ENCODE data around the gene KIAA0232. TPM values are rescaled to one million over a fixed set of nuclear protein-coding genes. Genes with fewer than 3 reads are reported as not detected.

Gene KIAA0232
- total and polyA plus RNA-seq, 2 experiments from 2014 or later = 27.4 to 28.7 TPM

DNA sequence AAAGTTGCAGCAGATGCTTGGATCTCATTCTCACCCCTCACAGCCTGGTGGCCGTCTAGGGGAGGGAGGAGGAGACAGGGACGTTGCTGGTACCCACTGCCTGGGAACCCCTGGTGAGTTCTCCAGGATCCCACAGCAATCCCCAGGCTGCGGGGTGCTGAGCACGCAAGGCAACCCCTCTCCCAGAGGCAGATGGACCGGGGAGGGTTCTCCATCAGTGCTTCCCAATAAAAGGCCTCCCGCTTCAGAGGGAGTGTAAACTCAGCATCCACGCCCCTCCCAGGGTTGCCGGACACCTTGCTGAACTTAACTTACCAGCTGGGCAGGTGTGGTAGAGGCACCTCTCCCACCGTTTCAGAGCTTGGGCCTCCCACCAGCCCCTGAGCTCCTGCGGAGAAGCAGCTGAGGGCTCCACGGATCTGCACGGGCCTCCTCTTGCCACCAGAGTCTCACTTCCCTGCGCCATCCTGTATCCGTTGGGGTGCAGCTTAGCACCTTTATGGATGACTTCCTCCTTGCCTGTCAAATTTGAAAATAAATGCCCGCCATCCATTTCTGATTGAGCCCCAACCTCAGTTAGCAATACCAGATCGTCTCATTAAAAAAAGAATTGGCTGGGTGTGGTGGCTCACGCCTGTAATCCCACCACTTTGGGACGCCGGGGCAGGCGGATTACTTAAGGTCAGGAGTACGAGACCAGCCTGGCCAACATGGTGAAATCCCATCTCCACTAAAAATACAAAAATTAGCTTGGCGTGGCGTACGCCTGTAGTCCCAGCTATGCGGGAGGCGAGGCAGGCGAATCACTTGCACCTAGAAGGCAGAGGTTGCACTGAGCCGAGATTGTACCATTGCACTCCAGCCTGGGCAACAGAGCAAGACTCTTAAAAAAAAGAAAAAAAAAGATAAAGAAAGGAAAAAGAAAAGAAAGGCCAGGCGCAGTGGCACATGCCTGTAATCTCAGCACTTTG is 112.3 kb downstream of the KIAA0232 start:
- no peaks in the 10 kb centered on the region for H3K9me3 ChIP-seq (ENCODE audit: low read depth)
- no peaks in the 10 kb centered on the region for H3K36me3 ChIP-seq
- no peak overlapping the region for H3K4me3 ChIP-seq
- TF ChIP-seq, protein P1, sequence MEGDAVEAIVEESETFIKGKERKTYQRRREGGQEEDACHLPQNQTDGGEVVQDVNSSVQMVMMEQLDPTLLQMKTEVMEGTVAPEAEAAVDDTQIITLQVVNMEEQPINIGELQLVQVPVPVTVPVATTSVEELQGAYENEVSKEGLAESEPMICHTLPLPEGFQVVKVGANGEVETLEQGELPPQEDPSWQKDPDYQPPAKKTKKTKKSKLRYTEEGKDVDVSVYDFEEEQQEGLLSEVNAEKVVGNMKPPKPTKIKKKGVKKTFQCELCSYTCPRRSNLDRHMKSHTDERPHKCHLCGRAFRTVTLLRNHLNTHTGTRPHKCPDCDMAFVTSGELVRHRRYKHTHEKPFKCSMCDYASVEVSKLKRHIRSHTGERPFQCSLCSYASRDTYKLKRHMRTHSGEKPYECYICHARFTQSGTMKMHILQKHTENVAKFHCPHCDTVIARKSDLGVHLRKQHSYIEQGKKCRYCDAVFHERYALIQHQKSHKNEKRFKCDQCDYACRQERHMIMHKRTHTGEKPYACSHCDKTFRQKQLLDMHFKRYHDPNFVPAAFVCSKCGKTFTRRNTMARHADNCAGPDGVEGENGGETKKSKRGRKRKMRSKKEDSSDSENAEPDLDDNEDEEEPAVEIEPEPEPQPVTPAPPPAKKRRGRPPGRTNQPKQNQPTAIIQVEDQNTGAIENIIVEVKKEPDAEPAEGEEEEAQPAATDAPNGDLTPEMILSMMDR (IDR thresholded peaks at IDR 0.05; ENCODE audit: low read depth, low read length) = no peak
- peaks cover 6% of the 10 kb centered on the region for H3K4me1 ChIP-seq (ENCODE audit: low read depth)
- DNase-seq (ENCODE audit: low read depth in 1 of 2, low spot score in 1 of 2) = no peak
- no peak overlapping the region for H3K27ac ChIP-seq
- H3K27me3 ChIP-seq = no peaks in the 10 kb centered on the region

DNA sequence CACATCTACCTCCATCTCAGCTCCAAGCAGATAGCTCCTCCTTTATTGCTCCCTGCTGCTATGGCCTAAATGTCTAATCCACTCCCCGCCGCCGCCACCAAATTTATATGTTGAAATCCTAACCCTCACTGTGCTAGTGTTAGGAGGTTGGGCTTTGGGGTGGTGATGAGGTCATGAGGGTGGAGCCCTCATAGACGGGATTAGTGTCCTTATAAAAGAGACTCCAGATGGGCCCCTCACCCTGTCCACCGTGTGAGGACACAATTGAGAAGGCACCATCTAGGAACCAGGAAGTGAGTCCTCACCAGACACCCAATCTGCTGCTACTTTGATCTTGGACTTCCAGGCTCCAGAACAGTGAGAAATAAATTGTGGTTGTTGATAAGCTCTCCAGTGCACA is 113.5 kb downstream of the KIAA0232 start:
- H3K27me3 ChIP-seq = no peaks in the 10 kb centered on the region
- no peak overlapping the region for H3K27ac ChIP-seq
- peaks cover 6% of the 10 kb centered on the region for H3K4me1 ChIP-seq (ENCODE audit: low read depth)
- no peak for DNase-seq (ENCODE audit: low read depth in 1 of 2, low spot score in 1 of 2)
- TF ChIP-seq, protein P1 (IDR thresholded peaks at IDR 0.05; ENCODE audit: low read depth, low read length) = no peak
- no peaks in the 10 kb centered on the region for H3K36me3 ChIP-seq
- no peak overlapping the region for H3K4me3 ChIP-seq
- no peaks in the 10 kb centered on the region for H3K9me3 ChIP-seq (ENCODE audit: low read depth)

DNA sequence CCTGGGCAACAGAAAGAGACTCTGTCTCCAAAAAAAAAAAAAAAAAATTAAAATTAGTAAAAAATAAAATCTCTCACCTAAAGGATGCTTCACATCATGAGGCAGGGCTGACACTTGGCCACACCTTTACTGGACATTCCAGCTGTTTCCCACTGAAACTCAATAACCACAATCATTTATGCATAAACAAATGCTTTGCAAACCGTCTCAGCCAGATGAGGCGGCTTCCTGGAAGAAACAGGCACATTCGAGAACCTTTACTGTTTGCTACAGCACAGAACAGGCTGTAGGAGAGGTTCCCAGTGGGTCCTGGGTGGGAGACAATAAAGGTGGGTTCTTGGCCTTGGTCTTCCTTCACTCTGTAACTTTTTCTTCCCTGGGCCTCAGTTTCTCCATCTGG is 116.2 kb downstream of the KIAA0232 start:
- no peak overlapping the region for H3K27ac ChIP-seq
- TF ChIP-seq, protein P1 (IDR thresholded peaks at IDR 0.05; ENCODE audit: low read depth, low read length) = no peak
- no peak overlapping the region for H3K4me3 ChIP-seq
- no peaks in the 10 kb centered on the region for H3K27me3 ChIP-seq
- H3K36me3 ChIP-seq = no peaks in the 10 kb centered on the region
- peaks cover 12% of the 10 kb centered on the region for H3K4me1 ChIP-seq (ENCODE audit: low read depth)
- H3K9me3 ChIP-seq (ENCODE audit: low read depth) = no peaks in the 10 kb centered on the region
- no peak for DNase-seq (ENCODE audit: low read depth in 1 of 2, low spot score in 1 of 2)

DNA sequence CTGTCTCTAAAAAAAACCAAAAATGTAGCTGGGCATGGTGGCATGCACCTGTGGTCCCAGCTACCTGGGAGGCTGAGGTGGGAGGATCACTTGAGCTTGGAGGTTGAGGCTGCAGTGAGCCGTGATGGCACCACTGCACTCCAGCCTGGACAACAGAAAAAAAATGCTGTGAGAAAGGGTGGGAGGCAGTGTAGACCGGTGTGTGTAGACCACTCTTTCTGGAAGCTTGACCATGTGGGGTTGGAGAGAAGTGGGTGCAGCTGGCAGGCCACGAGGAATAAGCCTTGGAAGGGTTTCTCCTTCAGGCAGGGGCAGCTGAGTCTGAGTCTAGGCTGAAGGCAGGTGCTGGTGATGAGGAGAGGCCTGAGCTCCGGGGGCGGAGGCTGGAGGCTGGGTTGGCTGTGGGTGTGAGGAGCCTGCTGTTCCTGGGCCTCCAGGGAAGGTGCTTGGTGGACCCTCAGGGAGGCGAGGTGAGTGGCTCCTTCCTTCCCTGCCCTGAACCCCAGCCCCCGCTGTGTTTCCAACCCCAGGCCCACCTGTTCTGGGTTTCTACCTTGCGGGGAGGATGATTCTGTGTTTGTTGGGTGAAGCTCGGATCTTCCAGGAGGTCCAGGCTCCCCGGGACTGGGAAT is 117.8 kb downstream of the KIAA0232 start:
- Histone ChIP-seq H3K4me3 (no peak overlapping the region), H3K4me1 (ENCODE audit: low read depth) (peaks cover 12% of the 10 kb centered on the region), H3K36me3 (no peaks in the 10 kb centered on the region), H3K27me3 (no peaks in the 10 kb centered on the region), H3K27ac (no peak overlapping the region), H3K9me3 (ENCODE audit: low read depth) (no peaks in the 10 kb centered on the region)
- DNase-seq (ENCODE audit: low read depth in 1 of 2, low spot score in 1 of 2) = no peak
- TF ChIP-seq, protein P1 (IDR thresholded peaks at IDR 0.05; ENCODE audit: low read depth, low read length) = no peak

DNA sequence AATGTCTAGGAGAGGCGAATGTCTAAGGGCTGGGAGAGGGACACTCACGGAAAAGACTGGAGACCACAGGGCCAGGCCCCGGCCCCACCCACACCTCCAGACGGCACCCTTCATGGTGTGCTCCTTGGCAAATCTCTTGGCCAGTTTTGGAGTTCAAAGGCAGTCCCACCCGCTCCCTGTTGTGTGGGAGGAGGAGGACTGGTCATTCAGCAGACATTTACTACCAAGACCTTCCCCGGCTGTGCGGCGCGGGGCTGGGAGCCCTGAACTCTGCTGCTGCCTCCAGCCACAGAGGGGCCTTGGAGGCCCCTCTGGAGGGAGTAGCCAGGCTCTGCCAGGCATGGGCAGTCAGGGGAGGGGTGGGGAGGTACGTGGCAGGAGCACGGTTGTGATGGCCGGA is 118.4 kb downstream of the KIAA0232 start:
- H3K36me3 ChIP-seq = no peaks in the 10 kb centered on the region
- TF ChIP-seq, protein P1 (IDR thresholded peaks at IDR 0.05; ENCODE audit: low read depth, low read length) = no peak
- H3K9me3 ChIP-seq (ENCODE audit: low read depth) = no peaks in the 10 kb centered on the region
- no peak for DNase-seq (ENCODE audit: low read depth in 1 of 2, low spot score in 1 of 2)
- H3K4me1 ChIP-seq (ENCODE audit: low read depth) = peaks cover 12% of the 10 kb centered on the region
- no peak overlapping the region for H3K27ac ChIP-seq
- H3K27me3 ChIP-seq = no peaks in the 10 kb centered on the region
- H3K4me3 ChIP-seq = no peak overlapping the region

Data from cardiac muscle cell (in vitro differentiated cells and primary cell).